GM12865 (cell line): Measurements from ENCODE around the gene SHISA4.
"Not testable (repeated sequence)": the region's sequence is repeated elsewhere in the genome, so short reads cannot be mapped to it uniquely, and the experiment has no call there.

ENCODE experiments used
- DNase-seq: peaks from one replicate; pipeline ENCODE4 v3.0.0; 2010; ENCODE audit warnings: low read depth
- H3K4me3 ChIP-seq: 2 replicates; pipeline ENCODE4 v1.5.1; 2011; ENCODE audit warnings: mild to moderate bottlenecking, low read depth, low read length, control low read depth
- CTCF ChIP-seq: IDR thresholded peaks from 2 replicates; pipeline ENCODE4 v1.5.1; 2011; ENCODE audit warnings: low read length, control low read depth, low read depth, inconsistent platforms; ENCODE audit not compliant: insufficient read depth; ENCODE audit errors: missing control alignments

SHISA4 gene

GRCh38 chr1:201898992-201899391, 10.3 kb downstream of the SHISA4 start:
- no peak for DNase-seq
- TF ChIP-seq CTCF = no peak
- H3K4me3 ChIP-seq = no peak overlapping the region

- H3K4me3 ChIP-seq = no peak overlapping the region
- no peak for TF ChIP-seq CTCF
- DNase-seq = no peak
These were observed 11.2 kb downstream of the SHISA4 start for GRCh38 chr1:201899683-201900429.

GRCh38 chr1:201900476-201900875, 11.8 kb downstream of the SHISA4 start:
- no peak overlapping the region for H3K4me3 ChIP-seq
- DNase-seq = no peak
- no peak for TF ChIP-seq CTCF

GRCh38 chr1:201901036-201901435, 12.3 kb downstream of the SHISA4 start:
- not testable (repeated sequence) for DNase-seq, H3K4me3 ChIP-seq

GRCh38 chr1:201902198-201902597, 13.5 kb downstream of the SHISA4 start:
- no peak overlapping the region for H3K4me3 ChIP-seq
- TF ChIP-seq CTCF = no peak
- DNase-seq = no peak

- TF ChIP-seq CTCF = no peak
- no peak for DNase-seq
- no peak overlapping the region for H3K4me3 ChIP-seq
These were observed 14.4 kb downstream of the SHISA4 start for GRCh38 chr1:201903135-201903534.

- H3K4me3 ChIP-seq = no peak overlapping the region
- TF ChIP-seq CTCF = no peak
- DNase-seq = no peak
These were observed 15.9 kb downstream of the SHISA4 start for GRCh38 chr1:201904579-201904978.
